K562 (cell line): Measurements from ENCODE around the gene DCN. TPM values are rescaled to one million over a fixed set of nuclear protein-coding genes. Genes with fewer than 3 reads are reported as not detected.

Experiments
- ATAC-seq: fragments of 200-7000 bp; cut with Tn5 transposase; 3 replicates; pipeline ENCODE4 v1.9.1; 2020; ENCODE audit warnings: moderate library complexity
- BruUV-seq: library from RNA; stranded (reverse); fragments of 400-500 nt; replicated peaks from 2 replicates; lab custom pipeline; 2021; lab: Mats Ljungman, UMichigan
- CTCF ChIA-PET: fragments of 300-600 bp; formaldehyde crosslinking; extraction: SDS; loops from one replicate; lab custom pipeline; 2021; ENCODE audit warnings: low intra/inter-chr PET ratio; lab: Yijun Ruan, JAX
- POLR2A ChIA-PET: fragments of 300-600, 350-650 bp; sonication (Branson Sonifier 250); formaldehyde crosslinking; extraction: SDS; loops from one replicate; lab custom pipeline; 2021; ENCODE audit warnings: antibody characterized with exemption, inconsistent platforms; lab: Yijun Ruan, JAX
- DNase-seq, 4 experiments: peaks; one replicate each; pipeline versions ENCODE4 v3.0.0 to v3.0.0-alpha.2; 2011 to 2018; ENCODE audit warnings: low spot score in 3 of 4, mixed read lengths in 3 of 4; ENCODE audit errors: extremely low read depth in 1 of 4
- FAIRE-seq: peaks from 2 replicates; lab custom pipeline; 2011; peaks lifted over from hg19 to GRCh38; lab: Jason Lieb, UNC
- H2AFZ ChIP-seq: 2 replicates; pipeline ENCODE4 v1.6.0; 2011; ENCODE audit warnings: low read depth, low read length, control low read depth, inconsistent platforms
- H3K27ac ChIP-seq: fragments of 200-600 bp; 3 replicates; pipeline ENCODE4 v1.8.0; 2011; ENCODE audit warnings: low read depth, mild to moderate bottlenecking, control low read depth, inconsistent platforms, low read length, moderate library complexity, mixed read lengths; ENCODE audit errors: extremely low read depth
- H3K27me3 ChIP-seq, 2 experiments: fragments of 300-600 bp in 1 of 2; 2 replicates in 1 of 2; 3 replicates in 1 of 2; pipeline versions ENCODE4 v1.6.0 to v1.8.0; 2011; ENCODE audit warnings: inconsistent platforms in 2 of 2, low read length in 2 of 2, mild to moderate bottlenecking in 1 of 2, mixed read lengths in 1 of 2, moderate library complexity in 1 of 2; ENCODE audit not compliant: control insufficient read depth in 2 of 2, insufficient read depth in 2 of 2
- H3K36me3 ChIP-seq: fragments of 300-600 bp; 3 replicates; pipeline ENCODE4 v1.8.0; 2011; ENCODE audit warnings: mild to moderate bottlenecking, low read length, inconsistent platforms; ENCODE audit not compliant: control insufficient read depth, insufficient read depth
- H3K4me1 ChIP-seq, 2 experiments: fragments of 200-600 bp in 1 of 2; replicated peaks in 1 of 2; 2 replicates in 1 of 2; 3 replicates in 1 of 2; pipeline versions ENCODE4 v1.5.1 to v1.8.0; 2011; ENCODE audit warnings: inconsistent platforms in 2 of 2, low read length in 2 of 2, mild to moderate bottlenecking in 1 of 2, mixed read lengths in 1 of 2, moderate library complexity in 1 of 2; ENCODE audit not compliant: control insufficient read depth in 2 of 2, insufficient read depth in 2 of 2
- H3K4me2 ChIP-seq: 2 replicates; pipeline ENCODE4 v1.6.1; 2011; ENCODE audit warnings: low read length, control low read depth, inconsistent platforms, mixed read lengths; ENCODE audit not compliant: insufficient read depth
- H3K4me3 ChIP-seq: fragments of 200-600 bp; sonication (generic), shearing (Covaris generic); 2 replicates; pipeline ENCODE4 v1.5.1; 2016; ENCODE audit warnings: control low read depth, inconsistent platforms
- H3K79me2 ChIP-seq: fragments of 200-600 bp; 3 replicates; pipeline ENCODE4 v1.8.0; 2011; ENCODE audit warnings: low read length, inconsistent platforms; ENCODE audit not compliant: control insufficient read depth, insufficient read depth
- H3K9ac ChIP-seq, 2 experiments: 2 replicates each; pipeline versions ENCODE4 v1.6.0 to v1.6.1; 2011; ENCODE audit warnings: low read depth in 2 of 2, low read length in 2 of 2, control low read depth in 1 of 2, inconsistent platforms in 1 of 2, mild to moderate bottlenecking in 1 of 2, mixed read lengths in 1 of 2; ENCODE audit not compliant: insufficient read depth in 1 of 2
- H3K9me1 ChIP-seq: one replicate; pipeline ENCODE4 v1.6.0; 2011; ENCODE audit warnings: inconsistent platforms, mild to moderate bottlenecking, low read length, moderate library complexity; ENCODE audit not compliant: control insufficient read depth, insufficient read depth
- H3K9me3 ChIP-seq: replicated peaks from 2 replicates; pipeline ENCODE4 v1.5.1; 2011; ENCODE audit warnings: low read depth, low read length, inconsistent platforms; ENCODE audit not compliant: control insufficient read depth, insufficient read depth
- H4K20me1 ChIP-seq: replicated peaks from 2 replicates; pipeline ENCODE4 v1.6.1; 2011; ENCODE audit warnings: low read length, inconsistent platforms, mixed read lengths; ENCODE audit not compliant: control insufficient read depth, insufficient read depth
- ARID2 ChIP-seq: fragments of 450-650 bp; IDR thresholded peaks from 2 replicates; pipeline ENCODE4 v1.6.1; 2017; ENCODE audit warnings: antibody characterized with exemption, mild to moderate bottlenecking
- CHD4 ChIP-seq: fragments of 200-600 bp; sonication (generic); IDR thresholded peaks from 3 replicates; pipeline ENCODE4 v1.6.1; 2012; ENCODE audit warnings: low read depth, mild to moderate bottlenecking, mixed read lengths, low read length, inconsistent platforms; ENCODE audit not compliant: insufficient read depth, insufficient replicate concordance, poor library complexity, severe bottlenecking
- GABPA ChIP-seq: fragments of 200-800 bp; sonication (Bioruptor generic); conservative IDR thresholded peaks from 2 replicates; pipeline ENCODE4 v1.6.1; 2016; ENCODE audit warnings: low read depth, missing genetic modification characterization, missing compliant biosample characterization
- HNRNPH1 ChIP-seq: fragments of 200-400 bp; formaldehyde crosslinking; optimal IDR thresholded peaks from 2 replicates; pipeline ENCODE3; 2017; ENCODE audit warnings: low read depth, mild to moderate bottlenecking, low read length, moderate library complexity
- RB1 ChIP-seq: fragments of 450-650 bp; IDR thresholded peaks from 2 replicates; pipeline ENCODE4 v1.6.1; 2017; ENCODE audit warnings: low read depth, mild to moderate bottlenecking
- ZBTB33 ChIP-seq: sonication (generic); formaldehyde crosslinking; IDR thresholded peaks from 2 replicates; pipeline ENCODE4 v1.8.1; 2023; ENCODE audit warnings: mild to moderate bottlenecking, missing genetic modification reagents
- ZBTB7A ChIP-seq: IDR thresholded peaks from 2 replicates; pipeline ENCODE4 v1.6.1; 2011; ENCODE audit warnings: low read depth, mild to moderate bottlenecking, low read length, moderate library complexity, borderline replicate concordance; ENCODE audit not compliant: control insufficient read depth
- ZNF146 ChIP-seq: IDR thresholded peaks from one replicate; pipeline ENCODE4 v1.6.1; 2018; ENCODE audit warnings: missing compliant biosample characterization; ENCODE audit not compliant: unreplicated experiment
- ZNF79 ChIP-seq: fragments of 250-450 bp; sonication (Bioruptor Pico); IDR thresholded peaks from 2 replicates; pipeline ENCODE4 v1.4.0; 2020; ENCODE audit warnings: low read depth, mild to moderate bottlenecking, moderate library complexity
- WGBS: fragments of 100-300 bp; shearing (Covaris generic); methylation state at CpG from one replicate; pipeline ENCODE4 v1.1.6; 2016; ENCODE audit warnings: low coverage, mixed read lengths; ENCODE audit not compliant: insufficient coverage; ENCODE audit errors: missing lambda C conversion rate; 5-methylcytosine and 5-hydroxymethylcytosine counted together
- in situ Hi-C: fragments of 300-500 bp; cut with MboI; formaldehyde crosslinking; loops from 4 replicates; pipeline ENCODE4 v1.15.0; 2018; ENCODE audit warnings: inconsistent platforms, mixed read lengths
- intact Hi-C: fragments of 100-400 bp; cut with micrococcal nuclease; formaldehyde crosslinking; loops from 2 replicates; pipeline ENCODE4 v1.14.2; 2022
- polyA plus RNA-seq, 8 experiments: library from polyadenylated mRNA; depleted of rRNA in 4 of 8; stranded (reverse) in 5 of 8; unstranded in 3 of 8; fragments of >200 nt; fragmentation: Nextera tagmentation in 2 of 8; fragmentation: Illumina TruSeq in 1 of 8; extraction: Ambion mirVana in 2 of 8; extraction: Trizol in 1 of 8; gene quantifications; 2 replicates each; pipeline versions ENCODE4 v1.2.1 to v1.2.3, GENCODE V29; 2011 to 2014; ENCODE audit warnings: inconsistent platforms in 1 of 8, missing spikeins in 1 of 8
- total RNA-seq, 7 experiments: library from RNA; depleted of rRNA in 6 of 7; stranded (reverse); fragments of >200 nt in 6 of 7; fragmentation: Illumina TruSeq in 2 of 7; extraction: Trizol in 2 of 7; gene quantifications; 2 replicates each; pipeline versions ENCODE4 v1.2.1 to v1.2.3, GENCODE V29; 2011 to 2021; ENCODE audit warnings: low replicate concordance in 1 of 7
- TF ChIP-seq, protein P1 (sequence below): sonication (generic); formaldehyde crosslinking; IDR thresholded peaks from 2 replicates; pipeline ENCODE4 v1.8.0; 2022; ENCODE audit warnings: missing genetic modification reagents, mild to moderate bottlenecking, moderate library complexity, borderline replicate concordance

The DCN gene
- total and polyA plus RNA-seq, 9 of the 15 experiments (the other 6 are each of a cell fraction or from before 2014, with no cell fraction given), result 0.08 to 2.4 (median 0.31) TPM; not detected in 1

DNA sequence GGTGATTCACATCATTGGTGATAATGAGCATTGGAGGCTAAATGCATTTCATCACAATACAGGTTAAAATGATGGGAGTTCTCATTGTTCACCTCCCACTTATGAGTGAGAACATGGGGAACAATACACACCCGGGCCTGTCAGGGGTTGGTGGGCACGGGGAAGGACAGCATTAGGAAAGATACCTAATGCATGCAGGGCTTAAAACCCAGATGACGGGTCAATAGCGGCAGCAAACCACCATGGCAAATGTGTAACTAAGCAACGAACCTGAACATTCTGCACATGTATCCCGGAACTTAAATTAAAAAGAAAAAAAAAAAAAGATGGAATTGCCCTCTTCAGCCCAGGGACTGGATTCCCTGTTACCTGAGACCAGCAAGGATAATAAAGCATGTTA, 69.0 kb downstream of the DCN start (continued):
- TF ChIP-seq, protein P1, sequence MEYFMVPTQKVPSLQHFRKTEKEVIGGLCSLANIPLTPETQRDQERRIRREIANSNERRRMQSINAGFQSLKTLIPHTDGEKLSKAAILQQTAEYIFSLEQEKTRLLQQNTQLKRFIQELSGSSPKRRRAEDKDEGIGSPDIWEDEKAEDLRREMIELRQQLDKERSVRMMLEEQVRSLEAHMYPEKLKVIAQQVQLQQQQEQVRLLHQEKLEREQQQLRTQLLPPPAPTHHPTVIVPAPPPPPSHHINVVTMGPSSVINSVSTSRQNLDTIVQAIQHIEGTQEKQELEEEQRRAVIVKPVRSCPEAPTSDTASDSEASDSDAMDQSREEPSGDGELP (CRISPR knock-in tag), result no peak
- TF ChIP-seq ARID2, result no peak
- no peak for TF ChIP-seq CHD4
- no peak for TF ChIP-seq ZNF146 (CRISPR knock-in tag)

GRCh38 chr12:91111366-91112325, 71.0 kb downstream of the DCN start, which contains the start of gene LUM:
Gene LUM, minus strand, starts transcription at chr12:91111494. Its CDS starts 2,515 bp downstream, at chr12:91108979.
- Histone ChIP-seq H4K20me1 (no peaks in the 10 kb centered on the region), H3K9me3 (no peaks in the 10 kb centered on the region), H3K9ac (no peak within 1 kb of the TSS), H3K79me2 (no peaks in the 10 kb centered on the region), H3K4me2 (no peak within 1 kb of the TSS), H3K9me1 (no peaks in the 10 kb centered on the region), H2AFZ (no peak within 1 kb of the TSS), H3K4me3 (no peak within 1 kb of the TSS), H3K27me3 (no peaks in the 10 kb centered on the region), H3K4me1 (no peaks in the 10 kb centered on the region), H3K27ac (no peak within 1 kb of the TSS), H3K36me3 (no peaks in the 10 kb centered on the region)
- no peak for ATAC-seq
- in situ Hi-C loops (no loop called here), intact Hi-C loops (no loop called here)
- POLR2A ChIA-PET, result no interaction called here
- WGBS, result 2% methylated on average over 7 of the region's 7 CpGs
- DNase-seq, result no peak
- BruUV-seq, result no TSS peak
- FAIRE-seq, result no peak
- CTCF ChIA-PET, result no interaction called here
- no peak for TF ChIP-seq RB1
- no peak for TF ChIP-seq HNRNPH1
- no peak for TF ChIP-seq ZBTB7A
- TF ChIP-seq GABPA (tag), result no peak
- TF ChIP-seq ZBTB33 (CRISPR knock-in tag), result no peak
- TF ChIP-seq ZNF79 (CRISPR knock-in tag), result no peak
